ENCODE results near the gene PDGFD.

GRCh38 chr11:104086621-104087020, 77.3 kb downstream of the PDGFD start:
- TF ChIP-seq CTCF (IDR thresholded peaks at IDR 0.05), result no peak
- no peak for TF ChIP-seq POLR2A (IDR thresholded peaks at IDR 0.05)

Measured in thyroid gland (tissue), 4 donors.